HCT116 (cell line): ENCODE measurements around the gene VPS37B. TPM values are rescaled to one million over a fixed set of nuclear protein-coding genes. Genes with fewer than 3 reads are reported as not detected.

Experiments
- ATAC-seq: fragments of 200-7000 bp; cut with Tn5 transposase; 2 replicates; pipeline ENCODE4 v1.9.1; 2020; ENCODE audit warnings: mild to moderate bottlenecking, moderate library complexity
- BruUV-seq: library from RNA; stranded (reverse); fragments of 400-500 nt; replicated peaks from 2 replicates; lab custom pipeline; 2021; lab: Mats Ljungman, UMichigan
- CTCF ChIA-PET: fragments of 300-600 bp; sonication (Branson Sonifier 250); formaldehyde crosslinking; loops from one replicate; lab custom pipeline; 2021; ENCODE audit warnings: antibody characterized with exemption; lab: Charles Lee
- POLR2A ChIA-PET: fragments of 300-600, 350-600 bp; sonication (Branson Sonifier 250); formaldehyde crosslinking; loops from one replicate; lab custom pipeline; 2021; ENCODE audit warnings: antibody characterized with exemption; lab: Charles Lee
- RAD21 ChIA-PET, 2 experiments: fragments of 300-600 bp; sonication (Branson Sonifier 250); formaldehyde crosslinking; loops; one replicate each; lab custom pipeline; 2023; ENCODE audit warnings: low total read pairs in 2 of 2; ENCODE audit not compliant: uncharacterized antibody in 2 of 2, unreplicated experiment in 2 of 2, low non-redundant PET in 1 of 2; lab: Charles Lee
- DNase-seq: peaks from one replicate; pipeline ENCODE4 v3.0.0-alpha.2; 2010; ENCODE audit warnings: low read depth, low spot score
- H2AFZ ChIP-seq: fragments of 200-600 bp; shearing (Covaris generic), sonication (generic); 2 replicates; pipeline ENCODE4 v1.6.1; 2017; ENCODE audit warnings: low read depth, mixed run types, mixed read lengths, antibody characterized with exemption, low read length; ENCODE audit not compliant: poor library complexity, severe bottlenecking
- H3K27ac ChIP-seq: 2 replicates; pipeline ENCODE4 v1.5.1; 2012; ENCODE audit warnings: low read depth, low read length
- H3K27me3 ChIP-seq: fragments of 200-600 bp; sonication (generic); 2 replicates; pipeline ENCODE4 v1.6.1; 2016; ENCODE audit warnings: mixed run types, low read length, mixed read lengths; ENCODE audit not compliant: insufficient read depth
- H3K36me3 ChIP-seq, 2 experiments: fragments of 200-500 bp in 1 of 2; fragments of 200-600 bp in 1 of 2; sonication (Bioruptor generic) in 1 of 2; sonication (generic) in 1 of 2; 2 replicates each; pipeline versions ENCODE4 v1.5.1 to v1.6.1; 2014 to 2016; ENCODE audit warnings: low read length in 2 of 2, inconsistent platforms in 1 of 2, mixed read lengths in 1 of 2, mixed run types in 1 of 2; ENCODE audit not compliant: insufficient read depth in 2 of 2, control insufficient read depth in 1 of 2
- H3K4me1 ChIP-seq, 2 experiments: fragments of 200-600 bp in 1 of 2; sonication (generic) in 1 of 2; 2 replicates each; pipeline versions ENCODE4 v1.5.1 to v1.6.1; 2012 to 2017; ENCODE audit warnings: low read length in 2 of 2, inconsistent platforms in 1 of 2, mild to moderate bottlenecking in 1 of 2, mixed read lengths in 1 of 2, mixed run types in 1 of 2, moderate library complexity in 1 of 2; ENCODE audit not compliant: insufficient read depth in 2 of 2, control insufficient read depth in 1 of 2
- H3K4me2 ChIP-seq: fragments of 200-600 bp; sonication (generic); 2 replicates; pipeline ENCODE4 v1.6.1; 2017; ENCODE audit warnings: mixed run types, low read length, mixed read lengths
- H3K4me3 ChIP-seq, 2 experiments: fragments of 200-600 bp in 1 of 2; sonication (generic) in 1 of 2; replicated peaks in 1 of 2; 2 replicates each; pipeline ENCODE4 v1.5.1; 2011 to 2016; ENCODE audit warnings: low read length in 2 of 2, control low read depth in 1 of 2, low read depth in 1 of 2, mild to moderate bottlenecking in 1 of 2, mixed read lengths in 1 of 2, mixed run types in 1 of 2
- H3K79me2 ChIP-seq: fragments of 200-600 bp; sonication (generic); 2 replicates; pipeline ENCODE4 v1.6.1; 2017; ENCODE audit warnings: mild to moderate bottlenecking, mixed run types, low read length, moderate library complexity, mixed read lengths; ENCODE audit not compliant: insufficient read depth
- H3K9ac ChIP-seq: fragments of 200-600 bp; sonication (generic); 2 replicates; pipeline ENCODE4 v1.6.1; 2016; ENCODE audit warnings: low read length, mixed read lengths
- H3K9me2 ChIP-seq: fragments of 200-600 bp; sonication (generic), shearing (Covaris generic); 2 replicates; pipeline ENCODE4 v1.6.1; 2017; ENCODE audit warnings: mixed run types, mild to moderate bottlenecking, moderate library complexity; ENCODE audit not compliant: insufficient read depth
- H3K9me3 ChIP-seq, 2 experiments: fragments of 200-500 bp in 1 of 2; fragments of 200-600 bp in 1 of 2; sonication (Bioruptor generic) in 1 of 2; sonication (generic) in 1 of 2; 2 replicates each; pipeline ENCODE4 v1.6.1; 2014 to 2017; ENCODE audit warnings: low read length in 2 of 2, mixed read lengths in 2 of 2, inconsistent platforms in 1 of 2, low read depth in 1 of 2, mild to moderate bottlenecking in 1 of 2, mixed run types in 1 of 2, moderate library complexity in 1 of 2; ENCODE audit not compliant: control insufficient read depth in 1 of 2, insufficient read depth in 1 of 2
- H4K20me1 ChIP-seq: fragments of 200-600 bp; sonication (generic), shearing (Covaris generic); 2 replicates; pipeline ENCODE4 v1.6.1; 2017; ENCODE audit warnings: mixed run types, mild to moderate bottlenecking, moderate library complexity; ENCODE audit not compliant: insufficient read depth
- CEBPB ChIP-seq: IDR thresholded peaks from 2 replicates; pipeline ENCODE4 v1.6.1; 2012; ENCODE audit warnings: low read depth
- CTCF ChIP-seq, 3 experiments: fragments of 200-600 bp in 1 of 3; sonication (generic) in 1 of 3; IDR thresholded peaks in 2 of 3; conservative IDR thresholded peaks in 1 of 3; 2 replicates each; pipeline ENCODE4 v1.5.1; 2012 to 2017; ENCODE audit warnings: low read depth in 2 of 3, low read length in 2 of 3, antibody characterized with exemption in 1 of 3, borderline replicate concordance in 1 of 3, control low read depth in 1 of 3, mild to moderate bottlenecking in 1 of 3, mixed read lengths in 1 of 3, mixed run types in 1 of 3, moderate library complexity in 1 of 3; ENCODE audit not compliant: insufficient read depth in 1 of 3
- ELF1 ChIP-seq: IDR thresholded peaks from 2 replicates; pipeline ENCODE4 v1.6.1; 2012; ENCODE audit warnings: low read depth, borderline replicate concordance
- FOSL1 ChIP-seq: IDR thresholded peaks from 2 replicates; pipeline ENCODE4 v1.6.1; 2012; ENCODE audit warnings: low read depth
- POLR2A ChIP-seq: IDR thresholded peaks from 2 replicates; pipeline ENCODE4 v1.7.0; 2011; ENCODE audit warnings: borderline replicate concordance; ENCODE audit not compliant: insufficient read depth, insufficient read length; ENCODE audit errors: extremely low read depth
- POLR2AphosphoS5 ChIP-seq: IDR thresholded peaks from 2 replicates; pipeline ENCODE4 v1.6.1; 2011; ENCODE audit warnings: mild to moderate bottlenecking, low read depth, low read length, moderate library complexity
- RAD21 ChIP-seq: IDR thresholded peaks from 2 replicates; pipeline ENCODE4 v1.6.1; 2012; ENCODE audit warnings: low read depth, mild to moderate bottlenecking
- SIN3A ChIP-seq: IDR thresholded peaks from 2 replicates; pipeline ENCODE4 v1.6.1; 2012; ENCODE audit warnings: low read depth
- ZBTB33 ChIP-seq: IDR thresholded peaks from 2 replicates; pipeline ENCODE4 v1.6.1; 2011; ENCODE audit warnings: mild to moderate bottlenecking, low read length, moderate library complexity; ENCODE audit not compliant: insufficient replicate concordance; ENCODE audit errors: extremely low read depth
- ZFX ChIP-seq: fragments of 450-650 bp; IDR thresholded peaks from 2 replicates; pipeline ENCODE4 v1.6.1; 2017
- ZNF274 ChIP-seq: fragments of 200-500 bp; sonication (Bioruptor generic); IDR thresholded peaks from 2 replicates; pipeline ENCODE4 v1.6.1; 2014; ENCODE audit warnings: mild to moderate bottlenecking, low read depth, low read length, inconsistent platforms
- intact Hi-C: fragments of 100-400 bp; cut with micrococcal nuclease; formaldehyde crosslinking; loops from 2 replicates; pipeline ENCODE4 v1.10.0; 2022
- total RNA-seq: library from RNA; stranded (reverse); gene quantifications from one replicate; pipeline ENCODE4 v1.2.1, GENCODE V29; 2021; ENCODE audit not compliant: unreplicated experiment
- TF ChIP-seq, protein P1 (sequence below): IDR thresholded peaks from 2 replicates; pipeline ENCODE4 v1.6.1; 2012
- TF ChIP-seq, protein P2 (sequence below): IDR thresholded peaks from 2 replicates; pipeline ENCODE4 v1.6.1; 2012; ENCODE audit warnings: low read depth

The VPS37B gene
- total RNA-seq, 1 experiment from 2014 or later: 55.0 TPM

- H3K79me2 ChIP-seq: no peaks in the 10 kb centered on the region
- no peaks in the 10 kb centered on the region for H3K9me2 ChIP-seq
- RAD21 ChIA-PET: no interaction called here
- H3K9ac ChIP-seq: no peak overlapping the region
- intact Hi-C loops: no loop called here
- no peaks in the 10 kb centered on the region for H3K9me3 ChIP-seq
- H3K4me3 ChIP-seq: no peak overlapping the region
- H3K27ac ChIP-seq: no peak overlapping the region
- no peaks in the 10 kb centered on the region for H3K36me3 ChIP-seq
- BruUV-seq: no TSS peak
- no peaks in the 10 kb centered on the region for H4K20me1 ChIP-seq
- DNase-seq: no peak
- ATAC-seq: no peak
- no peak overlapping the region for H2AFZ ChIP-seq
- TF ChIP-seq, protein P1, sequence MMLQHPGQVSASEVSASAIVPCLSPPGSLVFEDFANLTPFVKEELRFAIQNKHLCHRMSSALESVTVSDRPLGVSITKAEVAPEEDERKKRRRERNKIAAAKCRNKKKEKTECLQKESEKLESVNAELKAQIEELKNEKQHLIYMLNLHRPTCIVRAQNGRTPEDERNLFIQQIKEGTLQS: no peak
- TF ChIP-seq ZNF274 (no peak), ELF1 (no peak), POLR2A (no peak), POLR2AphosphoS5 (no peak), SIN3A (no peak), CTCF (IDR thresholded peaks at IDR 0.05 in 2 of 3, conservative IDR thresholded peaks at IDR 0.05 in 1 of 3; ENCODE audit: borderline replicate concordance in 1 of 3, insufficient read depth in 1 of 3, low read depth in 2 of 3, low read length in 2 of 3) (no peak), CEBPB (no peak), ZBTB33 (no peak), ZFX (no peak), RAD21 (no peak), FOSL1 (no peak)
- TF ChIP-seq, protein P2, sequence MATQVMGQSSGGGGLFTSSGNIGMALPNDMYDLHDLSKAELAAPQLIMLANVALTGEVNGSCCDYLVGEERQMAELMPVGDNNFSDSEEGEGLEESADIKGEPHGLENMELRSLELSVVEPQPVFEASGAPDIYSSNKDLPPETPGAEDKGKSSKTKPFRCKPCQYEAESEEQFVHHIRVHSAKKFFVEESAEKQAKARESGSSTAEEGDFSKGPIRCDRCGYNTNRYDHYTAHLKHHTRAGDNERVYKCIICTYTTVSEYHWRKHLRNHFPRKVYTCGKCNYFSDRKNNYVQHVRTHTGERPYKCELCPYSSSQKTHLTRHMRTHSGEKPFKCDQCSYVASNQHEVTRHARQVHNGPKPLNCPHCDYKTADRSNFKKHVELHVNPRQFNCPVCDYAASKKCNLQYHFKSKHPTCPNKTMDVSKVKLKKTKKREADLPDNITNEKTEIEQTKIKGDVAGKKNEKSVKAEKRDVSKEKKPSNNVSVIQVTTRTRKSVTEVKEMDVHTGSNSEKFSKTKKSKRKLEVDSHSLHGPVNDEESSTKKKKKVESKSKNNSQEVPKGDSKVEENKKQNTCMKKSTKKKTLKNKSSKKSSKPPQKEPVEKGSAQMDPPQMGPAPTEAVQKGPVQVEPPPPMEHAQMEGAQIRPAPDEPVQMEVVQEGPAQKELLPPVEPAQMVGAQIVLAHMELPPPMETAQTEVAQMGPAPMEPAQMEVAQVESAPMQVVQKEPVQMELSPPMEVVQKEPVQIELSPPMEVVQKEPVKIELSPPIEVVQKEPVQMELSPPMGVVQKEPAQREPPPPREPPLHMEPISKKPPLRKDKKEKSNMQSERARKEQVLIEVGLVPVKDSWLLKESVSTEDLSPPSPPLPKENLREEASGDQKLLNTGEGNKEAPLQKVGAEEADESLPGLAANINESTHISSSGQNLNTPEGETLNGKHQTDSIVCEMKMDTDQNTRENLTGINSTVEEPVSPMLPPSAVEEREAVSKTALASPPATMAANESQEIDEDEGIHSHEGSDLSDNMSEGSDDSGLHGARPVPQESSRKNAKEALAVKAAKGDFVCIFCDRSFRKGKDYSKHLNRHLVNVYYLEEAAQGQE: no peak
- TF ChIP-seq, all 23 proteins: peak for 0
- H3K4me1 ChIP-seq: peaks cover 40 to 45% of the 10 kb centered on the region in 2 experiments
- H3K27me3 ChIP-seq: no peaks in the 10 kb centered on the region
- CTCF ChIA-PET: no interaction called here
- H3K4me2 ChIP-seq: no peak overlapping the region
- POLR2A ChIA-PET: no interaction called here
Observed at GRCh38 chr12:122939125-122939524, 43.2 kb upstream of the VPS37B start.
